Astrocyte (in vitro differentiated cells and primary cell): ENCODE results near the gene CSMD2. TPM values are rescaled to one million over a fixed set of nuclear protein-coding genes. Genes with fewer than 3 reads are reported as not detected.
A peak's percentile ranks its signal among the peaks of the same experiment; 100 is the strongest.

Source experiments
- DNase-seq: peaks from one replicate; pipeline ENCODE4 v3.0.0-alpha.2; 2010; ENCODE audit warnings: low read depth
- FAIRE-seq: peaks from 2 replicates; lab custom pipeline; 2011; peaks lifted over from hg19 to GRCh38; lab: Jason Lieb, UNC
- H2AFZ ChIP-seq: 2 replicates; pipeline ENCODE4 v1.6.0; 2012; ENCODE audit warnings: low read depth, low read length, inconsistent platforms
- H3K27ac ChIP-seq: 2 replicates; pipeline ENCODE4 v1.5.1; 2011; ENCODE audit warnings: low read depth, low read length, inconsistent platforms
- H3K27me3 ChIP-seq: 2 replicates; pipeline ENCODE4 v1.6.0; 2011; ENCODE audit warnings: low read length, inconsistent platforms; ENCODE audit not compliant: insufficient read depth
- H3K36me3 ChIP-seq: 2 replicates; pipeline ENCODE4 v1.5.1; 2011; ENCODE audit warnings: low read length, inconsistent platforms; ENCODE audit not compliant: insufficient read depth
- H3K4me1 ChIP-seq: 2 replicates; pipeline ENCODE4 v1.5.1; 2011; ENCODE audit warnings: low read length, inconsistent platforms; ENCODE audit not compliant: insufficient read depth
- H3K4me2 ChIP-seq: 2 replicates; pipeline ENCODE4 v1.6.0; 2012; ENCODE audit warnings: low read length, inconsistent platforms
- H3K4me3 ChIP-seq: 2 replicates; pipeline ENCODE4 v1.5.1; 2011; ENCODE audit warnings: low read depth, mild to moderate bottlenecking, low read length, inconsistent platforms; ENCODE audit not compliant: insufficient read depth
- H3K79me2 ChIP-seq: 2 replicates; pipeline ENCODE4 v1.6.0; 2012; ENCODE audit warnings: mild to moderate bottlenecking, low read length, inconsistent platforms; ENCODE audit not compliant: insufficient read depth
- H3K9ac ChIP-seq: 2 replicates; pipeline ENCODE4 v1.6.0; 2012; ENCODE audit warnings: mild to moderate bottlenecking, low read length, inconsistent platforms
- H3K9me3 ChIP-seq: 2 replicates; pipeline ENCODE4 v1.5.1; 2012; ENCODE audit warnings: low read depth, mild to moderate bottlenecking, low read length, inconsistent platforms; ENCODE audit not compliant: insufficient read depth
- H4K20me1 ChIP-seq: 2 replicates; pipeline ENCODE4 v1.6.0; 2012; ENCODE audit warnings: low read length, inconsistent platforms; ENCODE audit not compliant: insufficient read depth
- H3K27ac Mint-ChIP-seq: one replicate; pipeline ENCODE4 v1.8.0; 2021; ENCODE audit warnings: mild to moderate bottlenecking, mixed read lengths; ENCODE audit not compliant: unreplicated experiment
- H3K27me3 Mint-ChIP-seq: one replicate; pipeline ENCODE4 v1.8.0; 2021; ENCODE audit warnings: low read depth, mixed read lengths; ENCODE audit not compliant: unreplicated experiment
- H3K36me3 Mint-ChIP-seq: one replicate; pipeline ENCODE4 v1.8.0; 2021; ENCODE audit warnings: low read depth, mixed read lengths; ENCODE audit not compliant: unreplicated experiment
- H3K4me1 Mint-ChIP-seq: one replicate; pipeline ENCODE4 v1.8.0; 2021; ENCODE audit warnings: low read depth, mixed read lengths; ENCODE audit not compliant: unreplicated experiment
- H3K4me3 Mint-ChIP-seq: one replicate; pipeline ENCODE4 v1.8.0; 2021; ENCODE audit warnings: mild to moderate bottlenecking, moderate library complexity, mixed read lengths; ENCODE audit not compliant: unreplicated experiment
- H3K9me3 Mint-ChIP-seq: one replicate; pipeline ENCODE4 v1.8.0; 2021; ENCODE audit warnings: mild to moderate bottlenecking, mixed read lengths; ENCODE audit not compliant: unreplicated experiment
- EZH2 ChIP-seq: IDR thresholded peaks from 2 replicates; pipeline ENCODE4 v1.6.1; 2012; ENCODE audit warnings: mild to moderate bottlenecking, low read length, inconsistent platforms; ENCODE audit not compliant: insufficient read depth
- total RNA-seq: library from RNA; stranded (reverse); gene quantifications from 2 replicates; pipeline ENCODE4 v1.2.1, GENCODE V29; 2021
- TF ChIP-seq, protein P1 (sequence below): IDR thresholded peaks from 2 replicates; pipeline ENCODE4 v1.5.1; 2011; ENCODE audit warnings: low read depth, mild to moderate bottlenecking, inconsistent platforms, low read length, moderate library complexity; ENCODE audit not compliant: insufficient read depth

The CSMD2 gene
- total RNA-seq, 1 donor from 2014 or later, result 11.1 TPM

GRCh38 chr1:33636209-33636608 is 528.8 kb downstream of the CSMD2 start:
- no peaks in the 10 kb centered on the region for H3K9me3 ChIP-seq
- H3K4me1 Mint-ChIP-seq, result no peaks in the 10 kb centered on the region
- H2AFZ ChIP-seq, result no peak overlapping the region
- H3K36me3 ChIP-seq, result no peaks in the 10 kb centered on the region
- H3K27me3 ChIP-seq, result no peaks in the 10 kb centered on the region
- DNase-seq, result no peak
- H3K27me3 Mint-ChIP-seq, result peaks cover 17% of the 10 kb centered on the region
- H3K4me2 ChIP-seq, result no peak overlapping the region
- H3K9me3 Mint-ChIP-seq, result peaks cover 9% of the 10 kb centered on the region
- no peaks in the 10 kb centered on the region for H4K20me1 ChIP-seq
- H3K4me3 ChIP-seq, result no peak overlapping the region
- no peak overlapping the region for H3K27ac ChIP-seq
- peaks cover 5% of the 10 kb centered on the region for H3K4me1 ChIP-seq
- H3K79me2 ChIP-seq, result no peaks in the 10 kb centered on the region
- H3K9ac ChIP-seq, result no peak overlapping the region
- no peak overlapping the region for H3K4me3 Mint-ChIP-seq
- peaks cover 14% of the 10 kb centered on the region for H3K36me3 Mint-ChIP-seq
- no peak overlapping the region for H3K27ac Mint-ChIP-seq
- TF ChIP-seq, protein P1, sequence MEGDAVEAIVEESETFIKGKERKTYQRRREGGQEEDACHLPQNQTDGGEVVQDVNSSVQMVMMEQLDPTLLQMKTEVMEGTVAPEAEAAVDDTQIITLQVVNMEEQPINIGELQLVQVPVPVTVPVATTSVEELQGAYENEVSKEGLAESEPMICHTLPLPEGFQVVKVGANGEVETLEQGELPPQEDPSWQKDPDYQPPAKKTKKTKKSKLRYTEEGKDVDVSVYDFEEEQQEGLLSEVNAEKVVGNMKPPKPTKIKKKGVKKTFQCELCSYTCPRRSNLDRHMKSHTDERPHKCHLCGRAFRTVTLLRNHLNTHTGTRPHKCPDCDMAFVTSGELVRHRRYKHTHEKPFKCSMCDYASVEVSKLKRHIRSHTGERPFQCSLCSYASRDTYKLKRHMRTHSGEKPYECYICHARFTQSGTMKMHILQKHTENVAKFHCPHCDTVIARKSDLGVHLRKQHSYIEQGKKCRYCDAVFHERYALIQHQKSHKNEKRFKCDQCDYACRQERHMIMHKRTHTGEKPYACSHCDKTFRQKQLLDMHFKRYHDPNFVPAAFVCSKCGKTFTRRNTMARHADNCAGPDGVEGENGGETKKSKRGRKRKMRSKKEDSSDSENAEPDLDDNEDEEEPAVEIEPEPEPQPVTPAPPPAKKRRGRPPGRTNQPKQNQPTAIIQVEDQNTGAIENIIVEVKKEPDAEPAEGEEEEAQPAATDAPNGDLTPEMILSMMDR, result no peak
- TF ChIP-seq EZH2, result no peak
- no peak for FAIRE-seq

- no peak for TF ChIP-seq EZH2
- TF ChIP-seq, protein P1, result no peak
- Histone ChIP-seq H2AFZ (no peak overlapping the region), H3K4me1 (peaks cover 4% of the 10 kb centered on the region), H3K27me3 (no peaks in the 10 kb centered on the region), H3K9ac (no peak overlapping the region), H3K36me3 (no peaks in the 10 kb centered on the region), H4K20me1 (no peaks in the 10 kb centered on the region), H3K4me2 (no peak overlapping the region), H3K27ac (no peak overlapping the region), H3K79me2 (no peaks in the 10 kb centered on the region), H3K4me3 (no peak overlapping the region), H3K9me3 (no peaks in the 10 kb centered on the region)
- FAIRE-seq (no peak), DNase-seq (no peak)
- Mint-ChIP-seq H3K27ac (no peak overlapping the region), H3K4me3 (no peak overlapping the region), H3K4me1 (no peaks in the 10 kb centered on the region), H3K27me3 (peaks cover 17% of the 10 kb centered on the region), H3K9me3 (peaks cover 9% of the 10 kb centered on the region), H3K36me3 (peaks cover 14% of the 10 kb centered on the region)
These were observed 529.6 kb downstream of the CSMD2 start for GRCh38 chr1:33635336-33636012.

DNA sequence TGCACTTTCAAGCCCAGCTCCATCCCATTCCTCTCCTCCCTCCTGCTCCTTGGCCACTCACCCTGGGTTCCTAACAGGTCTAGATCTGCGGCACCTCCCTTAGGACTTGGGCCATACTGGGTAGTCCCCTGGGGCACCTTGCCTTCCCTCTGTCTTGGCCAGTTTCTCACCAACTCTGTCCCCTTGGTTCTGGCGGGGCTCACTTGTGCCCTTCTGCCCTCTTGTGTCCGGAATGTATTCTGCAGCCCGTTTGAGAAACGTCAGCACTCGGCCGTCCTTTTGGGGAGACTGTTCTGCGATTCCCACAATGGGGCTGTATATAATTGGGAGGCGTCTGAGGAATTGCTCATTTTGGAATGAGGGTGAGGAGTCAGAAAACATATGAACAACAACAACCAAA is 530.2 kb downstream of the CSMD2 start:
- Histone ChIP-seq H3K27me3 (no peaks in the 10 kb centered on the region), H3K4me2 (no peak overlapping the region), H3K27ac (no peak overlapping the region), H3K79me2 (no peaks in the 10 kb centered on the region), H3K4me3 (no peak overlapping the region), H3K36me3 (no peaks in the 10 kb centered on the region), H4K20me1 (no peaks in the 10 kb centered on the region), H3K9ac (no peak overlapping the region), H2AFZ (no peak overlapping the region), H3K4me1 (peaks cover 4% of the 10 kb centered on the region), H3K9me3 (no peaks in the 10 kb centered on the region)
- DNase-seq (no peak), FAIRE-seq (no peak)
- Mint-ChIP-seq H3K27me3 (peaks cover 17% of the 10 kb centered on the region), H3K9me3 (peaks cover 9% of the 10 kb centered on the region), H3K4me1 (no peaks in the 10 kb centered on the region), H3K27ac (no peak overlapping the region), H3K36me3 (peaks cover 14% of the 10 kb centered on the region), H3K4me3 (no peak overlapping the region)
- TF ChIP-seq EZH2, result no peak
- TF ChIP-seq, protein P1, result peak; percentile 60
